GM12878 (cell line): ENCODE data around the gene GPATCH11. TPM values are rescaled to one million over a fixed set of nuclear protein-coding genes. Genes with fewer than 3 reads are reported as not detected.

Source experiments
- ATF2 ChIP-seq: IDR thresholded peaks from 2 replicates; pipeline ENCODE4 v1.6.1; 2012; ENCODE audit warnings: low read length, inconsistent platforms
- BACH1 ChIP-seq: fragments of 450-650 bp; IDR thresholded peaks from 2 replicates; pipeline ENCODE4 v1.6.1; 2017; ENCODE audit warnings: mild to moderate bottlenecking, borderline replicate concordance
- BCL11A ChIP-seq: IDR thresholded peaks from 2 replicates; pipeline ENCODE4 v1.6.1; 2011; ENCODE audit warnings: low read depth, low read length
- BCLAF1 ChIP-seq: fragments of 450-650 bp; IDR thresholded peaks from 2 replicates; pipeline ENCODE4 v1.6.1; 2017; ENCODE audit warnings: antibody characterized with exemption, mild to moderate bottlenecking, moderate library complexity
- BRCA1 ChIP-seq: IDR thresholded peaks from 2 replicates; pipeline ENCODE4 v1.6.1; 2011; ENCODE audit warnings: low read depth, low read length, improper control_type of control experiment
- CHD4 ChIP-seq: fragments of 200-600 bp; sonication (generic); IDR thresholded peaks from 2 replicates; pipeline ENCODE4 v1.6.1; 2016; ENCODE audit warnings: mild to moderate bottlenecking
- FOXK2 ChIP-seq: fragments of 450-650 bp; IDR thresholded peaks from 2 replicates; pipeline ENCODE4 v1.6.1; 2017; ENCODE audit warnings: mild to moderate bottlenecking, moderate library complexity
- HDAC2 ChIP-seq: fragments of 200-600 bp; sonication (generic); IDR thresholded peaks from 2 replicates; pipeline ENCODE4 v1.6.1; 2017
- HSF1 ChIP-seq: fragments of 150-350 bp; IDR thresholded peaks from 2 replicates; pipeline ENCODE4 v1.6.1; 2014; ENCODE audit warnings: mild to moderate bottlenecking, low read depth, low read length
- KAT2A ChIP-seq: conservative IDR thresholded peaks from 2 replicates; pipeline ENCODE4 v1.6.1; 2011; ENCODE audit warnings: low read depth, low read length; ENCODE audit not compliant: control insufficient read depth
- RB1 ChIP-seq: fragments of 450-650 bp; formaldehyde crosslinking; IDR thresholded peaks from 2 replicates; pipeline ENCODE4 v1.6.1; 2017; ENCODE audit warnings: mild to moderate bottlenecking, borderline replicate concordance
- SMAD1 ChIP-seq: fragments of 450-650 bp; IDR thresholded peaks from 2 replicates; pipeline ENCODE4 v1.6.1; 2018; ENCODE audit warnings: mild to moderate bottlenecking, low read depth; ENCODE audit not compliant: partially characterized antibody
- SREBF2 ChIP-seq: IDR thresholded peaks from 2 replicates; pipeline ENCODE4 v1.6.1; 2012; ENCODE audit warnings: mild to moderate bottlenecking, low read length
- SUPT20H ChIP-seq: IDR thresholded peaks from 2 replicates; pipeline ENCODE4 v1.6.1; 2011; ENCODE audit warnings: low read depth, mild to moderate bottlenecking, low read length, moderate library complexity, borderline replicate concordance; ENCODE audit not compliant: control insufficient read depth
- polyA plus RNA-seq, 11 experiments: library from polyadenylated mRNA; depleted of rRNA in 4 of 11; unstranded in 6 of 11; stranded (reverse) in 5 of 11; fragments of >200 nt; fragmentation: Nextera tagmentation in 4 of 11; fragmentation: Illumina TruSeq in 1 of 11; extraction: Ambion mirVana in 4 of 11; extraction: Trizol in 1 of 11; gene quantifications; 1 replicate in 1 of 11; 2 replicates in 10 of 11; pipeline versions ENCODE4 v1.2.1 to v1.2.3, GENCODE V29; 2011 to 2016; ENCODE audit warnings: inconsistent platforms in 2 of 11, missing spikeins in 2 of 11, low read depth in 1 of 11
- total RNA-seq, 4 experiments: library from RNA; depleted of rRNA in 3 of 4; stranded (reverse); fragments of >200 nt in 3 of 4; fragmentation: Illumina TruSeq in 1 of 4; extraction: Trizol in 1 of 4; gene quantifications; 2 replicates each; pipeline versions ENCODE4 v1.2.1 to v1.2.3, GENCODE V29; 2013 to 2021
- TF ChIP-seq, protein P1 (sequence below): fragments of 450-650 bp; IDR thresholded peaks from 2 replicates; pipeline ENCODE4 v1.6.1; 2016; ENCODE audit warnings: mild to moderate bottlenecking, moderate library complexity, borderline replicate concordance
- TF ChIP-seq, protein P2 (sequence below): IDR thresholded peaks from 2 replicates; pipeline ENCODE4 v1.6.1; 2012; ENCODE audit warnings: low read depth, low read length, improper control_type of control experiment

GPATCH11 gene
- total and polyA plus RNA-seq, 10 of the 15 experiments (the other 5 are each of a cell fraction or from before 2014, with no cell fraction given), result 11.5 to 31.8 (median 16.5) TPM

DNA sequence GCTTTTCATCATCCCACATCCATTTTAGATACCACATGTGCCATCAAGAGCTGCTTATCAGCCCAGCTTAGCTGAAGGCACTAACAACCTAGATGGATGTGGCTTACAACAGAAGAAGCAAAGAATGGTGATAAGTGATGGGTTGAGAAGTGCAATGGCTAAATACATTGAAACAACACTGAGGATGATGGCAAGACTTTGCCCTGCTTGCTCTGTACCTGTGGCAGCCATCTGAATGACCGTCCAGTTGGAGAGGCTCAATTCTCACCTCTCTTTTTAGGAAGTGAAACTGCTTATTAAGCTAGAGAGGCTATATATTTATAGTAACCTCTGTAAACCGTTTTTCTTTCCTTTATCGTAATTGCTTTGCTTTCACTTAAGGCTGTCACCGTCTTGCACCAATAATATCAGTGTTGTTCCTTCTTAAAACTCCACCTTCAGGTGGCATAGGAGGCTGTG is 5.7 kb downstream of the GPATCH11 start (continued):
- TF ChIP-seq SMAD1 (no peak), BCLAF1 (no peak), ATF2 (peak; percentile 77; the same call in 1 of the 2 replicates), RB1 (no peak), FOXK2 (no peak), BCL11A (peak; percentile 67; the same call in 1 of the 2 replicates), KAT2A (no peak), CHD4 (no peak), HSF1 (no peak), BRCA1 (no peak), BACH1 (no peak; the same call in 1 of the 2 replicates), SREBF2 (no peak), HDAC2 (no peak), SUPT20H (no peak)
- TF ChIP-seq, protein P1, sequence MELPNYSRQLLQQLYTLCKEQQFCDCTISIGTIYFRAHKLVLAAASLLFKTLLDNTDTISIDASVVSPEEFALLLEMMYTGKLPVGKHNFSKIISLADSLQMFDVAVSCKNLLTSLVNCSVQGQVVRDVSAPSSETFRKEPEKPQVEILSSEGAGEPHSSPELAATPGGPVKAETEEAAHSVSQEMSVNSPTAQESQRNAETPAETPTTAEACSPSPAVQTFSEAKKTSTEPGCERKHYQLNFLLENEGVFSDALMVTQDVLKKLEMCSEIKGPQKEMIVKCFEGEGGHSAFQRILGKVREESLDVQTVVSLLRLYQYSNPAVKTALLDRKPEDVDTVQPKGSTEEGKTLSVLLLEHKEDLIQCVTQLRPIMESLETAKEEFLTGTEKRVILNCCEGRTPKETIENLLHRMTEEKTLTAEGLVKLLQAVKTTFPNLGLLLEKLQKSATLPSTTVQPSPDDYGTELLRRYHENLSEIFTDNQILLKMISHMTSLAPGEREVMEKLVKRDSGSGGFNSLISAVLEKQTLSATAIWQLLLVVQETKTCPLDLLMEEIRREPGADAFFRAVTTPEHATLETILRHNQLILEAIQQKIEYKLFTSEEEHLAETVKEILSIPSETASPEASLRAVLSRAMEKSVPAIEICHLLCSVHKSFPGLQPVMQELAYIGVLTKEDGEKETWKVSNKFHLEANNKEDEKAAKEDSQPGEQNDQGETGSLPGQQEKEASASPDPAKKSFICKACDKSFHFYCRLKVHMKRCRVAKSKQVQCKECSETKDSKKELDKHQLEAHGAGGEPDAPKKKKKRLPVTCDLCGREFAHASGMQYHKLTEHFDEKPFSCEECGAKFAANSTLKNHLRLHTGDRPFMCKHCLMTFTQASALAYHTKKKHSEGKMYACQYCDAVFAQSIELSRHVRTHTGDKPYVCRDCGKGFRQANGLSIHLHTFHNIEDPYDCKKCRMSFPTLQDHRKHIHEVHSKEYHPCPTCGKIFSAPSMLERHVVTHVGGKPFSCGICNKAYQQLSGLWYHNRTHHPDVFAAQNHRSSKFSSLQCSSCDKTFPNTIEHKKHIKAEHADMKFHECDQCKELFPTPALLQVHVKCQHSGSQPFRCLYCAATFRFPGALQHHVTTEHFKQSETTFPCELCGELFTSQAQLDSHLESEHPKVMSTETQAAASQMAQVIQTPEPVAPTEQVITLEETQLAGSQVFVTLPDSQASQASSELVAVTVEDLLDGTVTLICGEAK, result no peak
- TF ChIP-seq, protein P2, sequence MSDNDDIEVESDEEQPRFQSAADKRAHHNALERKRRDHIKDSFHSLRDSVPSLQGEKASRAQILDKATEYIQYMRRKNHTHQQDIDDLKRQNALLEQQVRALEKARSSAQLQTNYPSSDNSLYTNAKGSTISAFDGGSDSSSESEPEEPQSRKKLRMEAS, result no peak
